ENCODE results near the gene FLVCR2. TPM values are rescaled to one million over a fixed set of nuclear protein-coding genes. Genes with fewer than 3 reads are reported as not detected.

Gene FLVCR2
- total RNA-seq, 1 experiment from 2014 or later, result 1.8 TPM

DNA sequence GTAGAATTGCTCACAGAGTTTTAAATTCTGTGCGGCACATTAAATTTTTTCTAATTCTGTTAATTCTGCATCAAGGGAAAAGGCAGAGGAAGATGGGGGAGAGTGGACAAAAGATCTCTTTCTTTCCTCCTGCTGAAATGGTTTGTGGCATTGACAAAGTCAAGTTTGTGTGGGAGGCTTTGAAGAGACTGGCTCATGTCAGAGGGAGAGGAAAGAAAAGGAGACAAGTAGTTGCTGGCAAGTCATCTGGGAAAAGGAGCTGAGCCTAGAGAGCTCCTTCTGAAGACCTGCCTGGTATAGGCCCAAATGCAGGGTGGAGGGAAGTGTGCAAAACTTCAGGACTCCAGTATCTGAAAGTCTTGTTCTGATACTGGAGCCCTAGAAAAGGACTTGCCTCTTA is 119.0 kb downstream of the FLVCR2 start:
- Histone ChIP-seq H3K9me3 (ENCODE audit: low read length) (no peaks in the 10 kb centered on the region), H3K79me2 (ENCODE audit: low read length) (no peaks in the 10 kb centered on the region), H3K27ac (ENCODE audit: low read length) (no peak overlapping the region), H2AFZ (ENCODE audit: low read length) (no peak overlapping the region), H3K36me3 (ENCODE audit: low read depth, low read length) (peaks cover 36% of the 10 kb centered on the region), H4K20me1 (ENCODE audit: low read length) (no peaks in the 10 kb centered on the region), H3K4me3 (ENCODE audit: low read length) (no peak overlapping the region), H3K4me1 (ENCODE audit: insufficient read depth, low read length) (no peaks in the 10 kb centered on the region), H3K9me2 (replicated peaks; ENCODE audit: low read length) (no peaks in the 10 kb centered on the region), H3F3A (ENCODE audit: low read length, unreplicated experiment) (no peaks in the 10 kb centered on the region), H3K27me3 (ENCODE audit: low read length) (no peaks in the 10 kb centered on the region), H3K9ac (ENCODE audit: low read length) (no peak overlapping the region), H3K4me2 (ENCODE audit: low read length) (no peak overlapping the region)
- ATAC-seq (no peak), DNase-seq (no peak)
- ChIA-PET POLR2A (ENCODE audit: unreplicated experiment) (no interaction called here), CTCF (no interaction called here)
- intact Hi-C loops (cut with micrococcal nuclease), result no loop called here
- no TSS peak for BruUV-seq (replicated peaks)
- TF ChIP-seq, protein P1, sequence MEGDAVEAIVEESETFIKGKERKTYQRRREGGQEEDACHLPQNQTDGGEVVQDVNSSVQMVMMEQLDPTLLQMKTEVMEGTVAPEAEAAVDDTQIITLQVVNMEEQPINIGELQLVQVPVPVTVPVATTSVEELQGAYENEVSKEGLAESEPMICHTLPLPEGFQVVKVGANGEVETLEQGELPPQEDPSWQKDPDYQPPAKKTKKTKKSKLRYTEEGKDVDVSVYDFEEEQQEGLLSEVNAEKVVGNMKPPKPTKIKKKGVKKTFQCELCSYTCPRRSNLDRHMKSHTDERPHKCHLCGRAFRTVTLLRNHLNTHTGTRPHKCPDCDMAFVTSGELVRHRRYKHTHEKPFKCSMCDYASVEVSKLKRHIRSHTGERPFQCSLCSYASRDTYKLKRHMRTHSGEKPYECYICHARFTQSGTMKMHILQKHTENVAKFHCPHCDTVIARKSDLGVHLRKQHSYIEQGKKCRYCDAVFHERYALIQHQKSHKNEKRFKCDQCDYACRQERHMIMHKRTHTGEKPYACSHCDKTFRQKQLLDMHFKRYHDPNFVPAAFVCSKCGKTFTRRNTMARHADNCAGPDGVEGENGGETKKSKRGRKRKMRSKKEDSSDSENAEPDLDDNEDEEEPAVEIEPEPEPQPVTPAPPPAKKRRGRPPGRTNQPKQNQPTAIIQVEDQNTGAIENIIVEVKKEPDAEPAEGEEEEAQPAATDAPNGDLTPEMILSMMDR (conservative IDR thresholded peaks at IDR 0.05; ENCODE audit: low read depth, low read length), result no peak
- TF ChIP-seq EZH2phosphoT487 (IDR thresholded peaks at IDR 0.05; ENCODE audit: borderline replicate concordance, low read length) (no peak), EZH2 (IDR thresholded peaks at IDR 0.05; ENCODE audit: low read length, unreplicated experiment) (no peak)

Other genes with a start within 250 kb of the FLVCR2 start
- 5.8 and 8.2 TPM in 2 replicates for gene JDP2, start 150.6 kb upstream of the FLVCR2 start, total RNA-seq (2014; rRNA removed)
- gene BATF, start 56.2 kb upstream of the FLVCR2 start, total RNA-seq (2014; rRNA removed), result not detected in 2 replicates
- gene ERG28, start 82.3 kb downstream of the FLVCR2 start, total RNA-seq (2014; rRNA removed), result 12.5 and 13.9 TPM in 2 replicates
- 34.7 and 40.3 TPM in 2 replicates for gene TTLL5, start 82.6 kb downstream of the FLVCR2 start, total RNA-seq (2014; rRNA removed)

Data from PC-3 (cell line).